CD4-positive, alpha-beta T cell treated with Interleukin-6 for 4 hours (primary cell): ENCODE results near the gene NELL1.

Source experiments
- DNase-seq: peaks from one replicate; pipeline ENCODE4 v3.0.0-alpha.2; 2020; ENCODE audit warnings: mixed read lengths

The NELL1 gene

DNA sequence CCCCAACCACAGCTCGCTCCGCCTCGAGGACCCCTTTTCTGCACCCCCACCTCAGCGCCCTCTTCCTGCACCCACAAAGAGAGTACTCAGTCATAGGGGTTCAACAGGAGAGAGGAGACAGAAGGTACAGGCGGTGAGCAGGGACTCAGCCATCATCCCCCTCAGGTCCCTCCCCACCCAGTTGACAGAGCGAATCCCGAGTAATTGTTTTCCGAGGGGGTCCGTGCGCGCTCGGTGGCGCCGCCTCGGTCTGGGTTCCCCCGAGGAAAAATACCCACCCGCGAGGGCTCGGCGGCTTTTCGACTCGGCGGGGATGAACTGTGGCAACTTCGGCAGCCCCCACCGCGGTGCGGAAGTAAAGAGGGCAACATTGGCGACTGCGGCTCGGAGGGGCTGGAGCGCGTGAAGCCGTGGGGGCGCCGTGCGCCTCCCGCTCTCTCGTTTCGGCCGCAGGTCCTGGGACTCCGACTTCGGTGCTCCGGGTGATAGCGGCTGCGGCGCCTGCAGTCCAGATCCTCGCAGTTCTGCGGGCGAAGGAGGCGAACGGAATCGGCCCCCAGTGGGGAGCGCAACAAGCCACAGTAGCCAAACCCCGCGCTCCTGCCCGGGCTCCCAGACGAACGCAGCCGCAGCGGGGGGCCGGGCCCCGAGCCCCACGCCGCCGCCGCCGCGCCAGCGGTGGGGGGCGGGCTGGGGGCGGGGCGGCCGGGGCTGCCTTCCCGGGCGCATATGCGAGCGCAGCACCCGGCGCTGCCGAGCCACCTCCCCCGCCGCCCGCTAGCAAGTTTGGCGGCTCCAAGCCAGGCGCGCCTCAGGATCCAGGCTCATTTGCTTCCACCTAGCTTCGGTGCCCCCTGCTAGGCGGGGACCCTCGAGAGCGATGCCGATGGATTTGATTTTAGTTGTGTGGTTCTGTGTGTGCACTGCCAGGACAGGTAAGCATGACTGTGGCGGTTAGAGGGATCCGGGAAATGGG is at the start of gene NELL1:
NELL1 (plus strand) TSS at position 743 of the 976 bp plus-strand sequence.
- no peak for DNase-seq

DNA sequence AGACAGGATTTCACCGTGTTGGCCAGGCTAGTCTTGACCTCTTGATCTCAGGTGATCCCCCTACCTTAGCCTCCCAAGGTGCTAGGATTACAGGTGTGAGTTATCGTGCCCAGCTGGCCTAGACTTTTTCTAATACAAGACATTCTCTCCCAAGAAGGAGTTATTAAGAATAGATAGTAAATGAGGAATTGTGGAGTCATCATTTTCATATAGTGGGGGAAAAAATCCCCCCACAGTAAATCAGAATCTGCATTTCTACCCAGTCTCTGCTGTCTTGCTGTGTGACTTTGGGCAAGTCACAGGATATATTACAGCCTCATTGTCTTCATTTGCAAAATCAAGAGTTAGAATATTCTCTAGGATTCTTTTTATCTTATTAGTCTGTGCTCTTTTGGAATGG is 48.4 kb upstream of the NELL1 start:
- DNase-seq = no peak

DNA sequence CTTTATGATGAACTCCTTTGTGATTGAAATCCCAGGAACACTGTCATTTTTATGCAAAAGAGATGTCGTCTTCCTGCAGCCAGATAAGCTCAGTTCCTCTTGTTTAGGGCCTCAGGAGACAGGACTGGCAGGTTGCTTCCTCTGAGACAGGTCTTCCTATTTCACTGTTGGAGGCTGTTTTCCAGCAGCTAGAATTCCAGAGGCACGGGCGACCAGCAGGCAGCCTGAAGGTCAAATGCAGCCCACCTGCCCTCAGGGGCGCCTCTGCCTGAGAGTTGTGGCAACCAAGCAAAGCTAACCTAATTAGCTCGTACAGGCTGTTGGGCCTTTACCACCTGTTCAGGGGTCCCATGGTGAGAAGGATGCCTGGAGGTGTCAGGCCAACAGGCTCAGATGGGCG is 47.7 kb upstream of the NELL1 start:
- no peak for DNase-seq

DNA sequence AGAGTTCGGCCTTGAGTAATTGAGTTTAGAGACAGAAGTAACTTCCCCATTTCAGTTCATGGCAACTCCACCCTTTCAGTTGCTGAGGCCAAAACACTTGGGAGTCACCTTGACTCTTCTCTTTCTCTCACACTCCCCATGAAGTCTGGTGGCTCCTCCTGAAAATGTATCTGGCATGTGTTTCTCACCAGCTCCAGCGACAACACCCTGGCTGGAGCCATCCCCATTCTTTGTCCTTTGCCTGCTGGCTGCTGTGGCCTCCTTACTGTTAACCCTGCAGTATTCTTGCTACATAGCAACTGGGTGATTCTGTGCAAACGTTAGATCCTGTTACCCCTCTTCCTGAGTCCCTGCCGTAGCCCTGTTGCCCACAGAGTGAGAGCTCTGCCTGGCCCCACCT is 46.1 kb upstream of the NELL1 start:
- DNase-seq = no peak

DNA sequence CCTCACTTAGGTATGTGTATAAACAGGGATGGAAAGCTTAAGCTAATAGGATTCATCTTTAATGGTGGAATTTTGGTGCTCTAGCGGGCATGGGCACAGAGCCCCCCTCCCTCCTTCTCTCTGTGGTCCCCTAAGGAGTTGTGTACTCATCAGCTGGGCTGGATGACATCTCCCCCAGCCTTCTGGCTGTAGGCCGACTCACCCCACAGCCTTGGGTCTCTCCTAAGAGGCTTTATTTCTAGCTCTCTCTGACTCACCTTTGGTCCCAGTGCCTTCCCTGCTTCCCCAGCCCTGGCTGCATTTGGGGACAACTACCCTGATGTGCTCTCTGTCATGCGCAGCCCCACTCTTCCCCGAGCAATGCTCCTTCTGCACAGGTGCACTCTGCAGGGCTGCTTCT is 43.1 kb upstream of the NELL1 start:
- DNase-seq = no peak

DNA sequence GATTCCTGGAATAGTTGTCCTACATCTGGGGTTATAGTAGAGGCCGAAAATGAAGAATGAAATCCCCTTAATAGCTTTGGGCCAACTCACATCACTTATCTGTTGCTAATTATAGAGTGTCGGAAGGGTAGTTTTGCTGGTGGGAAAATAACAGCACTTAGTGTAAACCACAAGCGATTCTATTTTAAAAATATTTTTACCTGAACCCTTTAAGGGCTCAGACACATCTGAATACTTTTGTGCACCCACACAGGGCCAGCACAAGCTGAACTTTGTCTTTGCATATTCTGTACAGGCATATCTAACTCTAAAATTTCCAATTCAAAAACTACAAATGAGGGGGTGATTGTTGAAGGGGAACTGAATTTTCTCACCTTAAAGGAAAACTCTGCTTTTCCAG is 42.4 kb upstream of the NELL1 start:
- DNase-seq = no peak

DNA sequence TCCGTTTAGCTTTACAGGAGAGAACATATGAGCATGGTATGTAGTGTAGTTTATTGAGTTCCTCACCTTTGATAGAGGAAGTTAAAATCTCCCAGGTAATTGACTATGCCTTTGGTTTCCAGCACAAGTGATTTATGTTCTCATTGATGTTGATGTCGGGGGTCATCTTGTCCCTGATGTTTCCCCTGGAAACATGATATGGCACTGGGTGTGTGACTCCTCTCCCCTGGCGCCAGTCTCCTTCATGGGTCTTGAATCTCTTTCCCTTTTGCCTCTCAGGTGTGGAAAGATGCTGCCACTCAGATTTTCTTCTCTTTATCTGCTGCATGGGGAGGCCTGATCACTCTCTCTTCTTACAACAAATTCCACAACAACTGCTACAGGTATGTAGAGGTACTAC is 41.7 kb upstream of the NELL1 start:
- no peak for DNase-seq

DNA sequence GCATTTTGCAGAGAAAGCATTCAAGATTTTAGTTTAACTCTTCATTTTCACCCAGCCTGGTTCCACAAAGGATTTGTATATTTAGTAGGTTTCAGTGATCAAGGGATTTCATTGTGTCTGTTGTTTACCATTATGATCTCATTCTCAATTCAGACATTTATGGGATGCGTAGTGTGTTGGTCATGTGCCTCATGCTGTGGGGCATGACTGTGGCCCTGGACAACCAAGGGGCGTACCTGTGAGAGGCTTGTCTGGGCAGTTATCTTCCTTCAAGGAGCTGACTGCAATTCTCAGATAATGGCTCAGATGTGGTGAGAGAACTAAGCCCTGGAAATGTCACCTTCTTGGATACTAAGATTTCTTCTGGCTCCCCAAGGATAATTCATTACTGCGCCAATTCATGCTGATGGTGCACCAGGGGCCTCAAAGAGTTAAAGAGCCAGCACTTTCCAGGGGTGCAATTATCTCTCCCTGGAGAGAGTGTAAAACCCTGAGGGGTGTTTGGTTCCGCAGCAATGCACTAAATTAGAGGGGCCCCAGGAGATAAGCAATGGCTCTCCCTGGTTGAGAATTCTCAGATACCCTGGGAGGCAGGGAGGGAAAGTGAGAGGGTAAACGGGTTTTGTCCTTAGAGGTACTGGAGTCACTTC is 37.7 kb upstream of the NELL1 start:
- DNase-seq = no peak

DNA sequence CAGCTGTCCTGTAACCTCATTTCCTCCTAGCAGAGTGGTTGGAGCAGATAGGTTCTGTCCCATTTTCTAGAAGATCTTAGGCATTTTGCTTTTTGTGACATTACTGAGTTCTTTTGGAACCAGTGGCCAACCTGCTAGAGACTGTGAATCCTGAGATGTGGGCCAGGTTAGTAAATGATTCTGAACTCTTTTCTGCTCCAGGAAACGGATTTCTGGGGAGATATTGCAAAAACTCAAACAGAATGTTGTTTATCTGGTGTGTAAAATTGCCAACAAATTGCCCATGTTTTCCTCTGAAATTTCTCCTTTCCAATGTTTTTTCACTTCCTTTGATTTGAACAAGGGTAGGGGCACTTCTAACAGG is 37.2 kb upstream of the NELL1 start:
- DNase-seq = no peak

DNA sequence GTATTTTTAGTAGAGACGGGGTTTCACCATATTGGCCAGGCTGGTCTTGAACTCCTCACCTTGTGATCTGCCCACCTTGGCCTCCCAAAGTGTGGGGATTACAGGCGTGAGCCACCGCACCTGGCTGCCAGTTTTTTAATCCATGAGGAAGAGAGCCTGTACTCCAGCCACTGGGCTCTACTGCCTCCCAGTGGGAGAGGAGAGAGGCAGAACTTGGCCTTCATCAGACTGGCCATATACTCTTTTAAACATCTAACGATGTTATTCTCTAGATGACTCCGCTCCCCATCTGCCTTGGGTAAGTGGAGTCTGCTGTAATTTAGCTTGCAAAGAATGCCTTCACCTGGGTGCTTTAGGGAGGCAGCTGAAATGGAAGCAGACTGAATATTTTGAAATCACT is 35.3 kb upstream of the NELL1 start:
- DNase-seq = no peak

DNA sequence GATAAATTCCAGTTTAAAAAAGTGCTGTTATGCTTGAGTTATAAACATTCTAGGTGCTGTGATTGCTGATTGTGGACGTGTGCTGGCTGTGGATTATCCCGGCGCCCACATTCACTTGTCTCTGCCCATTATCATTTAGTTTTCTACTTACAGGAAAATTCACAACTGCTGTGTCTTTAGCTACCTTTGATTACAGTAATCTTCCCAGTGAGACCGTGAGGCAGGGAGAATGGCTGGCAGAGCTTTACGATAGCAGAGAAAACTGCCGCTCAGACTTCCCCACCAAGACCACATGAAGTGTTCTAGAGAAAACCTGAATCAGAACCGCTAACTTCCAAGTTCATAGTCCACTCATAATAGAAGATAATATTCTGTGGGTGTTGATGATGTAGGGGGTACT is 34.6 kb upstream of the NELL1 start:
- DNase-seq = no peak

DNA sequence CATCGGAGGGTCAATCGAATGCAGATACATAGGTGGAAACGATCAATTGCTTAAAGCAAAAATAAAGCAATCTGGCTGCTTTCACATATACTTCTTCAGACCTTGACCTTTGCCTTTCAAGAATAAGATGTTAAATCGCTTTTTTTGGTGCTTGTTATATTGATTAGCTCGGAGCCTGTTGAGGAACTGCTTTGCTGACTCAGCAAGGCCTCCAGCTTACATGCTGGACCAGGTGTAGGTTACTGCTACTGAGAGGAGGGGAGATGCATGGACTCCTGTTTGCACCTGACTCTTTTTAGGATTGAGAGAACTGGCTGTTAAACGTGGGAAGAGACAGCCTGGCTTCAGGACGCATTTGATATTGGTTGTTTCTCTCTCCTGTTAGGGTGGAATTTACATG is 31.3 kb upstream of the NELL1 start:
- no peak for DNase-seq

DNA sequence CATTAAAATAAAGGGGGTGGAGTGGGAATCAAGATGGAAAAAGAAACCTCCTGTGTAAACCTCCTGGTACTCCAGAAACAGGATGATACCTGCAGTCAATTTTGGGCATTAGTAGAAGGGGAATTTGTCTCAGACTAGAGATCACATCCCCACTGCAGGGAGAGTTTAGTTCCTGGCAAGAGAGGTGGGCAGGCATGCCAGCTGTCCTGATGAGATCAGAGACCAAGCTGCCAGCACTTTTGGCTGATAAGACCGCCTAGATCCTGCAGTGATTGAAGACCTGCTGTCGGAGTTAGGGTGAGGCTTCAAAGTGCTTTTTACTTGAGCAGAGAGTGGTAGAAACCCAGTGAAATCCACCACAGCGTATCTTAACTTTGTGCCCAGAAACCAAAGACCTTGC is 29.7 kb upstream of the NELL1 start:
- DNase-seq = no peak

DNA sequence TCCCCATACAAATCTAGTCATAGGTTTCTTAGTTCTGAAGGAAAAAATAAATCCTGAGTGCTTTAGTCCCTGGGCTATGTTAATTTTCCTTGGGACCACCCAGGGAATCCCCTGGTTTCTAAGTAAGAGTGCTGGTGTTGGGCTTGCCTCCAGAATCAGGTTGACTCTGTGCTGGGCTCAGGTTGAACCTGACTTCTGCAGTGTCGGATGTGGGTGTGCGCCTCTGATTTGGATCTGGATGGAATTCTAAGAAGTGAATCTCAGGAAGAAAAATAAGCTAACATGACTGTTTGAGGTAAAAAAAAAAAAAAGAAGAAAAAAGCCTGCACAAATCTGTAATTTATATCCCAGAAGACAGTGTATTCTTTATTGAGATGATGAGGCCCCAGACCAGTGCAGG is 29.0 kb upstream of the NELL1 start:
- DNase-seq = no peak

DNA sequence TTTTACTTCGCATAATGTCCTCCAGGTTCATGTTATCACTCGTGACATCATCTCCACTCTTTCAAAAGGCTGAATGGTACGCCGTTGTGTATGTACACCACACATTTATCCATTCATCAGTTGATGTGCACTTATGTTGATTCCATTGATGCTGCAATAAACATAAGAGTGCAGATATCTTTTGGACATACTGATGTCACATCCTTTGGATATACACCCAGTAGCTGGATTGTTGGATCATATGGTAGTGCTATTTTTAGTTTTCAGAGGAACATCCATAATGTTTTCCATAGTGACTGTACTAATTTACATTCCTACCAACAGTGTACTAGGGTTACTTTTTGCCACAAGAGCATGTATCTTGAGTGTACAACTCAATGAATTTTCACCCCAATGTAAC is 25.0 kb upstream of the NELL1 start:
- DNase-seq = no peak

DNA sequence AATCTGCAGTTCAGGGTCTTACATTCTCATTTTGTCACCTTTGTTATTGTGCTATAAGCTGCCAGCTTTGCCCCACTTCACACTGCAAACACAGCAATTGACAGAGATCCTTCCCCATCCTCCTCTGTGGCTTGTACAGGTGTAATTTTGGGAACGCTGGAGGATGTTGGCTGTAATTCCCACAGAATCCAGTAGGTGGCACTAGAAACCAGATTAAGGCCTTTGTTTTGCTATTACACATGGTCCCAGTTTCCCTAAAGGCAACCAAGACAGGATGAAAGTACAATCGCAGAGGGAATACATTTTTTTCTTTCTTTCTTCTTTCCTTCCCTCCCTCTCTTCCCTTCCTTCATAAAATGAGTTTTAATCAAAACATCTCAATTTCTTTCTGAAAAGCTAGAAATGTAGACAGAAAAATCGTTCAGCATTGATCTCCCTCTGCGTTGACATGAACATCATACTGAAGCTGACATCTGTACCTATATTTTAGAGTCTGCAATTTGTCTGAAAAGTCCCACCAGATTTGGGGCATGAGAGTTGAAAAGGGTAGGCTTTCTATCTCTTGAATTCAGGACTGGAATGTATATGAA is 21.3 kb upstream of the NELL1 start:
- peak; percentile 36 for DNase-seq

DNA sequence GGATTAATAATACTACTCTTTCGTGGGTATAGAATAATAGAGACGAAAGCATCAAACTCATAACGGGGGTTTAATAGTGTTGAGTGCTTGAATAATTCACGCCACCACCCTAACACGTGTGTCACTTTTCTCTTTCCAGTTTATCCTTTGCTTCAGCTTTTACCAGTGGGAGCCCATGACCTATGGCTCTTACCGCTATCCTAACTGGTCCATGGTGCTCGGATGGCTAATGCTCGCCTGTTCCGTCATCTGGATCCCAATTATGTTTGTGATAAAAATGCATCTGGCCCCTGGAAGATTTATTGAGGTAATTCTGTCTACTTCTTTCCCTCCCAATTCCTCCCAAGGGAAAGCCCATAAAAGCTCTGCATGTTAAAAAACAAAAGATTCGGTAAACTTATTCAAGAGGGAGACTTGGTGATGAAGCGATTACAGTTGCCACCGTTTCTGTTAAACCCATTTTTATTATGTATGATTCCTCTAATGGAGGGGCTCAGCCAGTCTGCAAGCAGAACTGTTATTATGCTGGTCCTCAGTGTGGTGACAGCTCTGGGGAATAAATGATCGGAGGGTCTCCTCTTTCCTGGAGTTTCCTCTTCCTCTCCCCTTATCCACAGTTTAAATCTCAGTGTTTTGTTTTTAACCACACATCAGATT is 17.1 kb upstream of the NELL1 start:
- DNase-seq = no peak

DNA sequence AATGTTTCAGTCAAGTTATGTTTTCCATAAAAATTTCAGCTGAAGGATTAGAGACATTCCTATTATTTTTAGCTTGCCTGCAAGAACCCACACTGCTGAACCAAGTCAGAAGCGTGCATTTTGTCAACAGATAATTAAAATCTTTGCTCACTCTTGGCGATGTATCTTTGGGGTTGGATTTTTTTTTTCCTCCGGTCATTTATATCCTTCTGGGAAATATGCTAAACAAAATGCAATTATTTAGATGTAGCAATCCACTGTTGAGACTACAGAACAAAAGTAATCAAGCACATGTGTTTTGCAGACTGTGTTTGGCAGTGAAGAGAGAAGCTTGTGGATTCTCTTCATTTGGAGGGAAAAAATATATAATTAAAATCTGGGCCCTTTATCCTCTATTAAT is 15.3 kb upstream of the NELL1 start:
- no peak for DNase-seq

DNA sequence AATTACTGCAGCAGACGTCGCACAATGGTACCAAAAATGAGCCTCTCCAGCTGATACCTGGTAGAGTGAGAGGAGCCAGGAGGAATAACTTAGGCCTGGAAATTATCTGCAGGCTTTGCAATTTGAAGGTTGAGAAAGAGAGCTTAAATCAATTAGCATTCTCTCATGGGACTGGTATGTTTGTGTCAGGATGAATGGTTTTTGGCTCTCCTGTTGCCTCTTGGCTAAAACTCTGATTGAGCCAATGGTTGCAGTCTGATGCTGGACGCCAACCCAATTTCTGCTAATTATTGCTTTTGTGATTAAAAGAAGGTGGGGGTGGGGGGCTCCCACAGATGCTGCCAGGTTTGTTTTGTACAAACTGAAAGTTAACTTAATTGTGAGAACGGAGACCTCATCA is 12.5 kb upstream of the NELL1 start:
- no peak for DNase-seq

DNA sequence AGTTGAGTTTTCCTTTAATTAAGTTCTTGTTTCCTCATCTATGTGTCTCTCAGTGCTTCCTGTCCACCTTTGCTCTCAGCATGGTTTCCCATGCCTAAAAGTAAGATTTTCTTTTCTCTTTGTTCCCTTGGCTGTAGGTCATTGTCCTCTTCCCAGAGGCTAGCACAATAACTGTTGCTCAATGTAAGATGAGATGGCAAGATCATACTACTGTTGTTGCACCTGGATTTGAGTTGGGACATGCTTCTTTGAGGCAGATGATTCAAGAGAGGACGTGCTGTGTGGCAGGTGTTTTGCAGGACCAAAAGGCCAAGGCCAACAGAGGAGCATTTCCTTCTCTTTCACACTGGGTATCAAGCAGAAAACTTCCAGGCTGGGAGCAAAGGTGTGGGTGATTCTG is 11.3 kb upstream of the NELL1 start:
- no peak for DNase-seq

DNA sequence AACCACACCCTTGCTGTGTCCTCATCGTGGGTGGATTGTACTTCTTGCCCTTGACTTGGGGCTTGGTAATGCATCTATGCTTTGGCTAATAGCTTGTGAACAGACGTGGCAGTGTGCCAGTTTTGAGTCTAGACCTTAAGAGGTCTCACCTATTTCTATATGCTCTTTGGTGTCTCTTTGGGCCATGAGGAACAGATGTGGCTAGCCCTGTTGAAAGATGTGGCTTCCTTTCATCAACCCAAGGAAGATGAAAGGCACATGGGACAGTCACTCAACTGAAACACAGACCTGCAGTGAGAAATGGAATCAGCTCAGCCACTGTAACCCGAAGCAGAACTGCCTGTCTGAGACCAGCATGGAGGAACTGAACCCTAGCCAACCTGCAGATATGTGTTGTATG is 7.9 kb upstream of the NELL1 start:
- DNase-seq = no peak

DNA sequence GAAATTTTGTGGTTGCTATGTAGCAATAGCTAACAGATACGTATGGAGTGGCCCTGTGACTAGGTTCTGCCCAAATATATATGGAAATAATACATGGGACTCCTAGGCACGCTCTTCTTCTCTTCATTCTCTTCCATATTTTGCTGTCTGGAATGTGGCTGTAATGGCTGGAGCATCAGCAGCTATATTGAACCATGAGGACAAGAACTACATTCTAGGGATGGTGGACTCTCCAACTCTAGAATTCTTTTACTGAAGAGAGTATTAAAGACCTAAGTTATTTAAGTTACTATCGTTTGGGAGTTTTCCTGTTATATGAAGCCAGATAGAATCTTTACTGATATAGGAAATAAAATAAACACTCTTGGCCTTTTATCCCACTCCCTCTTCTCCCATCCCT is 7.5 kb upstream of the NELL1 start:
- DNase-seq = no peak

DNA sequence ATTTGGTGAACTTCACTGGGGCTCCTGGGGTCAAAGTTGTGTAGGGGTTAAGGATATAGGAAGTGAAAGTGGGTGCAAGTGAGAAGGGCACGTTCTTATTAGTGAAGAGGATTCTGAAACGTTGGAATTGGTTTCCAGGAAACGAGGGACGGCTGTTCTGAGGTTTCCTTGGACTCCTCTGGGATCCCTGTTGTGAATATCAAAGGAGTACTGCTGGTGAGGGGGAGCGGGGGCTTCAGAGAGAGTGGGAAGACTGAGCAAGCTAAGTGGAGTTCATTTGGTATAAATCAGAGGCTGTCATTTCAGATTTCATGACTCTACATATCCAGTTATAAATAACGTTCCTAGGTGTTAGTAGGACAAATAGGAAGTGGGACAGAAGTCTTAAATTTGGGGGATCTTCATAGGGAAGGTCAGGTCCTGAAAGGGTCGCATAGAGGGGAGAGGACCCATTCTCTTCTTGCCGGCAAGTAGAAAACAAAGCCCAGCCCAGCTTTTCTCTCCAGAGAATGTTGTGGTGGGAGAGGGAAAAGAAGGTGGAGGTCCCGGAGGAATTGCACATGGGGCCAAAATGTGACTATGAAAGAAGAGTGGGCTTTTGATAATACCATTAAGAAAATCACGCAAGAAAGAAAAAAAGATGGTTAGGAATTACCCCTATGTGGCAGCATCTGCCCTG is 1.1 kb upstream of the NELL1 start:
- DNase-seq = no peak
